NCI-H1105 treated with DMSO at 0.1 percent for 48 hours (cell line): ENCODE data around the gene JPH3.

Source experiments
- DNase-seq: peaks from one replicate; lab custom pipeline; 2025; lab: John Stamatoyannopoulos, UW

Gene JPH3

GRCh38 chr16:87697792-87698191 is 95.5 kb downstream of the JPH3 start:
- no peak for DNase-seq

GRCh38 chr16:87698241-87698640 is 95.9 kb downstream of the JPH3 start:
- no peak for DNase-seq

GRCh38 chr16:87698676-87699199 is 96.4 kb downstream of the JPH3 start:
- DNase-seq = no peak

GRCh38 chr16:87700406-87701077 is 98.2 kb downstream of the JPH3 start:
- DNase-seq = no peak

- DNase-seq = no peak
Observed at GRCh38 chr16:87701078-87701460, 98.8 kb downstream of the JPH3 start.

- no peak for DNase-seq
Observed at GRCh38 chr16:87701505-87701921, 99.2 kb downstream of the JPH3 start.

- DNase-seq = no peak
Observed at GRCh38 chr16:87702325-87702811, 100.1 kb downstream of the JPH3 start.

GRCh38 chr16:87703071-87703470 is 100.8 kb downstream of the JPH3 start:
- no peak for DNase-seq

GRCh38 chr16:87703835-87704375 is 101.6 kb downstream of the JPH3 start:
- DNase-seq = no peak

GRCh38 chr16:87704754-87705353 is 102.5 kb downstream of the JPH3 start:
- DNase-seq = no peak

GRCh38 chr16:87705771-87706277 is 103.5 kb downstream of the JPH3 start:
- DNase-seq = no peak

- no peak for DNase-seq
Observed at GRCh38 chr16:87706278-87707000, 104.1 kb downstream of the JPH3 start.

- DNase-seq = no peak
Observed at GRCh38 chr16:87707097-87707496, 104.8 kb downstream of the JPH3 start.

- DNase-seq = no peak
Observed at GRCh38 chr16:87707714-87708580, 105.6 kb downstream of the JPH3 start.

- DNase-seq = no peak
Observed at GRCh38 chr16:87708881-87709638, 106.8 kb downstream of the JPH3 start.

- no peak for DNase-seq
Observed at GRCh38 chr16:87709677-87710076, 107.4 kb downstream of the JPH3 start.

- DNase-seq = no peak
Observed at GRCh38 chr16:87710887-87711286, 108.6 kb downstream of the JPH3 start.

GRCh38 chr16:87712184-87712762 is 110.0 kb downstream of the JPH3 start:
- no peak for DNase-seq

GRCh38 chr16:87713451-87714229 is 111.3 kb downstream of the JPH3 start:
- DNase-seq = no peak
